HG02970 (cell line): ENCODE results near the gene RALY.

Experiments
- ATAC-seq: cut with Tn5 transposase; IDR thresholded peaks from one replicate; pipeline ENCODE4 v1.9.1; 2021; ENCODE audit warnings: mild to moderate bottlenecking, moderate library complexity, moderate number of reproducible peaks; ENCODE audit not compliant: unreplicated experiment, low FRiP score

RALY gene

DNA sequence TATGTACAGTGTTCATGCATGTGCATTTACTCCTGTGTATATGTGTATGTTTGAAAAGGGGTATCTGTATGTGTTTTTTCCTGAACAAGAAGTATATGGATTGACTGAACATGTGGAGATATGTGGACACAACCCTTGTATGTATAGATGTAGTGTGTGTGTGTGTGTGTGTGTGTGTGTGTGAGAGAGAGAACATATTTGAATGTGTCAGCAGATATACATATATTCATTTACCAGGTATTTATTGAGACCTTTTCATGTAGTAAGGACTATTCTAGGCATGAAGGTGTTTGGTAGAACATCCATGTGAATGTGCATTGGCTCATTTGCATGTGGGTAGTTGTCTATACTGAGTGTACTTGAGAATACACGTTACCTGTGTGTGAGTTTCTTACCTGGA lies 79.1 kb downstream of the RALY start:
- ATAC-seq, result no peak

DNA sequence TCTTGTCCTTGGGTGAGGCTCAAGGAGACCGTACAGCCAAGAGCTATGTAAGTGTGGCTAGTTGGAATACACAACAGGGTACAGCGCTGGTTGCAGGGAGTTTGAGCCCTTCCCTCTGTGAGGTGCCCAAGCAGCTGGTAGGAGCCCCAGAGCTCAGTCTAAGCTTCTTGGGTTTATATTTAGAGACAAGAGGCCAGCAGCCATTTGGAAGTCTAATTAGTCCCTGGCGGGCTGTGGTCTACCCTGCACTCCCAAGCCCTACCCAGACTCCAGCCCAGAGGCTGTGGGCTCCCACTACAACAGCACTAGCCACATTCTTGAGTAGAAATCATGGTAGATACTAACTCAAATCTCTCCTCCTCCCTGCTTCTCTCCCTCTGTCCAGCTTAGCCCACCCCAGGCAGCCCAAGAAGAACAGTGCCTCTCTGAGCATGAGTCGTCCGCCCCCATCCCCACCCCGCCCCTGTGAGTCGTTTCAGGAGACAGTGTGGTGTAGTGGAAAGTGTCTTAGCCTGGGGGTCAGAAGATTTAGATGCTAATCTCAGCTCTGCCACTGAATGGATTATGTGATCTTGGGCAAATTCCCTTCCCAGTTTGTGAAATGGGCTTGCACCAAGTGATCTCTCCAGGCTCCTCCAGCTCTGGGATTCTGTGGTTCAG lies 80.5 kb downstream of the RALY start:
- no peak for ATAC-seq

DNA sequence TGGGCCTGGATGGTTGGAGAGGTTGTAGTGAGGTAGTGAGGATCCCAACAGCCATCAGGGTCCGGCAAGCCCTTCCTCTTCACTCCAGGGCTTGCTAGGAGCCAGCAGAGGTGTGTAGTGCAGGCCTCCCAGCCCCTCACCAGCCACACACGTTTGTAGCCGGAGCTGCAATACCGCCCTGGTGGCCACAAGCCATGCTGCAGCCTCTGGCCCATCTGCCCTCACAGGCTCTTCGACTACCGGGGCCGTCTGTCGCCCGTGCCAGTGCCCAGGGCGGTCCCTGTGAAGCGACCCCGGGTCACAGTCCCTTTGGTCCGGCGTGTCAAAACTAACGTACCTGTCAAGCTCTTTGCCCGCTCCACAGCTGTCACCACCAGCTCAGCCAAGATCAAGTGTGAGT lies 81.9 kb downstream of the RALY start:
- no peak for ATAC-seq

DNA sequence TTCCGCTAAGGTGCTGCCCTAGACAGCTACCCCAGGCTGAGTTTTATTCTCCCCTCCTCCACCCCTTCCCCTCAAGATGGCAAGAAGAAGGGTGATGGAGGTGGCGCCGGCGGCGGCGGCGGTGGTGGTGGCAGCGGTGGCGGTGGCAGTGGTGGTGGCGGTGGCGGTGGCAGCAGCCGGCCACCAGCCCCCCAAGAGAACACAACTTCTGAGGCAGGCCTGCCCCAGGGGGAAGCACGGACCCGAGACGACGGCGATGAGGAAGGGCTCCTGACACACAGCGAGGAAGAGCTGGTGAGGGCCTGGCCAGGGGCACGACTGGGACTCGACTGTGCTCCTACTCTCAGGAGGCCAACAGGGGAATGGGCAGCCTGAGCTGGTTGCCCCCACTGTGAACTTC lies 83.2 kb downstream of the RALY start:
- ATAC-seq, result no peak

DNA sequence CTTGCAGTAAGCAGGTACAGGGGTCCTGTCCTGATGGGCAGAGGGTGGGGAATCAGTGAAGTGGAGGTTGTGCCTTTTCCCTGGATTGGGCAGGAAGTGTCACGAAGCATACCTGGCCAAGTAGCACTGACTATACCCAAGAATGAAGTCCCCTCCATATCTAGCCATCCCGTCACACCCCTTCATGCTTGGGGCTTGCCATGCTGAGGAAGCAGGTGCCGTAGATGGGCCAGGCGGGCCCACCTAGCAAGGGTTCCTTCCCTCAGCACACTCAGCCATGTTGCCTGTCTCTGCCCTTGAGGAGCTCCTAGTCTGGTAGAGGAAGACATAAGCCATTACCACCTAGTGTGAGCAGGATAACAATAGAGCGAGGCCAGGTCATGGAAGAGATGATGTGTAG lies 84.8 kb downstream of the RALY start:
- no peak for ATAC-seq

DNA sequence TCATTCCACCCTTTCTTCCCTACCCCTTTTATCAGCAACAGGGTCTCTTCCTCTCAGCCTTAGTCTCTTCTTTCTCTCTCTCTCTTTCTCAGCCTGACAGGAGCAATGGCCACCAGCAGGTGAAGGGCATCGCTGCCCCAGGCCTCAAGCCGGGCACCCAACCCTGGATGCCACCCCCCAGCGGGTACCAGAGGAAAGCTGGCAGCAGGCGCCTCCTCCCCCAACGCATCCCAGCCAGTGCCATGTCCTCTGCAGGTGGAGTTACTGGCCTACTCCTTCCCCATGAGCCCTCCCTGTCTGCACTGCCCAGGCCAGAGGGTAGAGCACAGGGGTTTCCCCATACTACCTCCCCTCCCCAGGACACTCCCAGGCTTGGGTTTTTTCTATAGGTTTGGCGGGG lies 86.1 kb downstream of the RALY start:
- no peak for ATAC-seq

DNA sequence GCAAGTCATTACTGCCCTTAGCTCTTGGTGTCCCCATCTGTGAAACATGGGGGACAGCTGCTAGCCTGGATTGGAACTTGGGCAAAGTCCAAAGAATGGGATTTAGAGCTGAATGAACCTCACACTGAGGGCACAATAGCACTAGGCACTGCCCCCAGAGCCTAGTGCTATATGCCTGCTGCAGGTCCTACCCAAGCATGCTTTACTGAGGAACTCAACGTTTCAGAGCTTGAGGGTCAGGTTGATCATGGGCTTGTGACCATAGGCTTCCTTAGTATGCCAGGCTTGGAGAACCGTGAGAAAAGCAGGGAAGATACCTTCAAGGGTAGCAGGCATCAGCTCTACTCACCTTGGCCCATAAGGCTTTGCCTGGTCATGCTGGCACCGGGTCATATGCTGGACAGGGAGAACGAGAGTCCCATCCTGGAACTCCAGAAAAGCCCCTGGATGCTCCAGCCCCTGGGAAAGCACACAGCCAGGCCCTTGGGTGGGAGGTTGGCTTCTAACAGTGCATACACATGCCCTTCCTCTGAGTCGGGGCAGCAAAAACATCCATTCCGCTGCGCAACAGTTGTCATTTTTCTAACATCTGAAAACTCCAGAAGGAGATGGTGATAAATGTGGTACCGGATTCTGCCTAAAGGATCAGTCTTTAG lies 88.6 kb downstream of the RALY start:
- no peak for ATAC-seq

DNA sequence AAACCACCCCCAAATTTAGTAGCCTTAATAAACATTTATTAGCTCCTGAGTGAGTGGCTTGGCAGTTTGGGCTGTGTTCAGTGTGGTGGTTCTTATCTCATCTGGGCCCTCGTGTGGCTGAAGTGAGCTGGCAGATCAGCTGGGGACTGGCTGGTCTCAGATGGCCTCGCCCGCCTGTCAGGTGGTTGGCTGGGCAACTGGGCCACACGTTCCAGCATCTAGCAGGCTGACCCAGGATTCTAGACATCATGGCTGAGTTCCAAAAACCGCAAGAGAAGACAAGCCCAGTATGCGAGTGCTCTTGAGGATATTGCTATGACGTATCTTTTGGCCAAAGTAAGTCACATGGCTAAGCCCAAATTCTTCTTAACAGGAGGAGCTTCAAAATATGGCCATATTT lies 89.4 kb downstream of the RALY start:
- no peak for ATAC-seq

DNA sequence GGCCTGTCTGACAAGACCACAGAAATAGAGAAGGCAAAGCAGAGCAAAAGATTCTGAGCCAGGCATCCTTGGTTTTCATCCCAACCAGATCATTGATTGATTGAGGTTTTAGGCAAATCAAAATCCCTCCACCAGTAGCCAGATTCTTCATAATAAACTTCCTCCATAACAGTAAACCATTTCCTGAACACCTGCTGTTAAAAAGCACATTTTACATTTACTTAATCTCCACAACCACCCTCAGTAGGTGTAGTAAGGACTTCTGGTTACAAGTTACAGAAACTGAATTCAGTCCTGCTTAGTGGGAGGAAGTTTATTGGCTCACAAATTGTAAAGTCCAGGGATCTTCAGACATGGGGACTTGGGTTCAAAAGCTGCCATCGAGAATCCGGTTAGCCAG lies 90.1 kb downstream of the RALY start:
- ATAC-seq, result no peak

DNA sequence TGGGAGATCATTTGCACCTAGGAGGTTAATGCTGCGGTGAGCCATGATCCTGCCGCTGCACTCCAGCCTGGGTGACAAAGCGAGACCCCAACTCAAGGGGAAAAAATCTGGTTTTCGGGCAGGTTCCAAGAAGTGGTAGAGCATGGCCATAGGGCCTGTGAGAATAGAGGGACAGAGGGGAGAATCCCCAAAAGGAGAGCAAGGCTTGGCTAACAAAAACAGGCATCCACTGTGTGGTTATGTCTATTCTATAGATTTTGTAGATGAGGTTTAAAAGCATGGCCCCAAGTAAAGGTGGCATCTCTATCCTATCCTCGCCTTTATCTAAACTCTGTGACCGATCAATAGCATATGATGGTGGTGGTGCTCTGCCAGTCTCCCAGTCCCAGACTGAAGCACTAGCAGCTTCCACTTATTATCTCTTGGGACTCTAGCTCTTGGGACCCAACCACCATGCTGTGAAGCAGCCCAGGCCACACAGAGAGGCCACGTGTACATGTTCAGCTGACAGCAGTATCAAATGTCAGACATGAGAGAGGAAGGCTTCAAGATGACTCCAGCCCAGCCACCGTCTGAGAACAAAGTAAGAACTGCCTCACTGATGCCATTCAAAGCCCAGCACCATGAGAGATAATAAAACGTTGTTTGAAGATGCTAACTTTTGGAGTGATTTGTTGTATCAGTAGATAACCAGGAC lies 90.7 kb downstream of the RALY start:
- ATAC-seq, result no peak

DNA sequence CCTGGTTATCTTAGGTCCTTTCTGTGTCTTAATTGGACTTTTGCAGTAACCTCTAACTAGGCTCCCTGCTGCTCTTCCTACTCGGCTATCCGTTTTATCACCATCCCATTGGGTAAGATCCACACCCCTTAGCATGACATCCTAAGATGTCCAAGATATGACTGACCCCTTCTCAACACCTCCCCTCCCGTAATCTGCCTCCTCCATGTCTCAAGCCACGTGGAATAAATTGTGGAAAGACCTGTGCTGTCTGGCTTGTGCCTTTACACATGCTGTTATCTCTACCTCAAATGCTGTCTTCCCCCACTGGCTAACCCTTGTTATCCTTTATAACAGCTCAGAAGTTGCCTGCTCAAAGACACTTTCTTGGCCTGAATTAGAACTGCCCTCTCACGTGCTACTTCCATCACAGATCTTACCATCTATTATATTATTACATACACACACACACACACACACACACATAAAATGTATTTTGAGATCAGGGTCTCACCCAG lies 91.9 kb downstream of the RALY start:
- no peak for ATAC-seq

DNA sequence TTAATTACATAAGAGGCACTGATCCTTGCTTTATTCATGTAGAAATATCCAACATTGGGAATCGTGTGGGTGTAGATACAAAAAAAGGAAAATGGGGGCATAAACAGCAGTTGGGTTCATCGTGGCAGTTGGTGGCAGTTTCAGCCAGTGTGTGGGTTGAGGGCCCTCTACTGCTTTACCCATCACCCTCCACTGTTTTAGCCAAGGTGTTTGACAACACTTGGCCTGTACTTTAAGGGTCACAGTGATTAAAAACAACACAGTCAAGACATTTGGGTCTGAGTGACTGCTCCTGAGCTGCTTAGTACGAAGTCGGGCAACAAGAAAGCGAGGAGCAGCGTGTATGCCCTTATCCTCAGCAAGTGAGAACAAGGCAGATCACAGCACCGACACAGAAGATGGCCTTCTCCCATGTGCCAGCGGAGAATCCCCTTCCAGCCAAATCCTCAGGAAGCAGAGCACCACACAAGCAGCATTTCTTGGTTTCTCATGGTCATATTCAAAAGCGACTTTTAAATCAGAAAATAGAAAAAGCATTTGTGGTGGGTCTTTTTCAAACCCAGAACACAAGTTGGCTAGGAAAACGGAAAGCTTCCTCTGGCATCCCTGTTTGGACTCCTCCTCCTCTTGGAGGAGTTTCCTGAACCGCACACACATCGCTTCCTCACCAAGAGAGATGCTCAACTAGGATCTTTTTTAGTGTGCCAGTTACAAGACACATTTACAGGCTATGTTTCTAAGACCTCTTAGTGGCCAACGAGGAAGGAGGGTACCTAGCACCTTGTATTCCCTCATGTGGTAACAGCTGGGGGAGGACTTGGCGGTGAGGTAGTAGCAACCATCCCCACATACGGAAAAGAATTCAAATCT lies 94.8 kb downstream of the RALY start:
- no peak for ATAC-seq

DNA sequence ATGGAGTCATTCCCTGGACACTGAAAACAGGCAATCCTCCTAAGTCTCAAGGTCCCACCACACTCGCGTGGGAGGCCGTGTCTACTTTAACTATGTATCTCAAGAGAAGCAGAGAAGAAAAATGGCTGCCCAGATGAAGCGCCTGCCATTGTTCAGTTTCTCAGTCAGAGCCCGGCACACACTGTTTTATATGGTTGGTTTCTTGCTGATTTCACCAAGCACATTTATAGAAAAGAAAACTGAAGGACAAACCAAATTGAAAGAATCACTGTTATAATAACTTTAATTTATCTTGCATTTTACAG lies 95.4 kb downstream of the RALY start:
- ATAC-seq, result no peak

DNA sequence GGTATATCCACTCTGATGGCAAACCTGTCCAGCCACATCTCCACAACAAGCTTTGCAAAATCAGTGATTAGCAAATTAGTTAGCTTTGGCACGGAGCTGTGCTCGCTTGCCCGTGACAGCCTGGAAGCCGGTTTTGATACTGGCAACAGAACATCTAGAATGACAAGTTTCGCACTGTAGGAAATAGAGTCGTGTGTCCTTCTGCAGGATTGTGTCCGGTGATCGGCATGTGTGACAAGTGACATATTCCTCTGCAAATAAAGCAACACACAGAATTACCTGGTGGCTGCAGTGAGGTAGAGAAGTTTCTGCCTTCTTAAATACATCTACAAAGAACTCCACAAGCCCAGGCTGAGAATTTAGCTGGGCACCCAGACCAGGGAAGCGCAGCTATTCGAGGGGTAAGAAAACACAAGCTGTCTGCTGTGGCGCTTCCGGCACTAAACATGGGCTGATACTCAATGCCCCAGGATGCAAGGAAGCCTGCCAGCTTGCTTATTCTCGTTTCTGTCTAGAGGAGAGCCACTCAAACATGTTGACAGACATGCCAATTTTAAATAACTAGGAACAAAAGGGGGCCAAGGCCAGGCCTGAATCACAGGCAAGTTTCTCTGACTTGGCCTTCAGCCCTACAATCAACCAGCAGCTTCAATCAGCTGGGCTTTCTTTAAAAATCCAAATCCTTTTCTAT lies 96.1 kb downstream of the RALY start:
- no peak for ATAC-seq

DNA sequence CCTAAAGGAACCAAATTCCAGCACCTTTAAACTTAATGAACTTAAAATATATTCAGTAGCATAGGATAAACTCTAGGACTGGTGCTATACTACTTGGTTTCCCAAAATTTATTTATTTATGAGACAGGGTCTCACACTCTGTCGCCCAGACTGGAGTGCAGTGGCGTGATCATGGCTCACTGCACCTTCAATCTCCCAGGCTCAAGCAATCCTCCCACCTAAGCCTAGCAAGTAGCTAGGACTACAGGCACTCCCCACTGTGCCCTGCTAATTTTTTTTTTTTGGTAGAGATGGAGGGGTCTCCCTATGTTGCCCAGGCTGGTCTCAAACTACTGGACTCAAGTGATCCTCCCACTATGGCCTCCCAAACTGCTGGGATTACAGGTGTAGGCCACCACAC lies 96.9 kb downstream of the RALY start:
- ATAC-seq, result no peak

DNA sequence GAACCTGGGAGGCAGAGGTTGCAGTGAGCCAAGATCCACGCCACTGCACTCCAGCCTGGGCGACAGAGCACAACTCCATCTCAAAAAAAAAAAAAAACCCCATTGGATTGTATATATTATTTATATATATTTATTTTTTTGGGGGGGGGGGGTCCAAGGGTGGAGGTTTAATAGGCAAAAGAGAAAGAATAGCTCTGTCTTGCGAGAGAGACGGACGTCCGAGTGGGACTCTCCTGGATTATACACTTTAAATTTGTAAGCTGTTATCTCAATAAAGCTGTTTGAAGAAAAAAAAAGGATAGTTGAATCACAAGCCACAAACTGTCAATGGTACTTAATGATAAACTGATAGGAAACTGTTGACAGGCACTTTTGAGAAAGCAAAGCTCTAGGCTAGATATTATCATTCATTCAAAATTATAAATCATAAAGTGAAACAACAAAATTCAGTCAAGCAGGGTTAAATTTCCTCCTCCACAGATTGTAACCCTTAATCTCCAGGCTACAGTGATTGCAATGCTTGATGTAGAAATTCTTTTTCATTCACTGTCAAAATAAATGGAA lies 98.0 kb downstream of the RALY start:
- ATAC-seq, result no peak

DNA sequence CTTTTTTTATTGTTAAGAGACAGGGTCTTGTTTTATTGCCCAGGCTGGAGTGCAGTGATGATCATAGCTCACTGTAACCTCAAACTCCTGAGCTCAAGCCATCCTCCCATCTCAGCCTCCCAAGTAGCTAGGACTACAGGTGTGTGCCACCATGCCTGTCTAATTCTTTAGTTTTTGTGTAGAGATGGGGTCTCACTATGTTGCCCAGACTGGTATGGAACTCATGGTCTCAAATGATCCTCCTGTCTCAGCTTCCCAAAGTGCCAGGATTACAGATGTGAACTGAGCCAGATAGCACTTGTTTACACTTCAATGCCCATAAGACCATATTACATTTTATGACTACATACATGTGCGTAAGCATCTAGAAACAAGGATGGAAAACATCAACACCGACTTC lies 100.2 kb downstream of the RALY start:
- no peak for ATAC-seq

DNA sequence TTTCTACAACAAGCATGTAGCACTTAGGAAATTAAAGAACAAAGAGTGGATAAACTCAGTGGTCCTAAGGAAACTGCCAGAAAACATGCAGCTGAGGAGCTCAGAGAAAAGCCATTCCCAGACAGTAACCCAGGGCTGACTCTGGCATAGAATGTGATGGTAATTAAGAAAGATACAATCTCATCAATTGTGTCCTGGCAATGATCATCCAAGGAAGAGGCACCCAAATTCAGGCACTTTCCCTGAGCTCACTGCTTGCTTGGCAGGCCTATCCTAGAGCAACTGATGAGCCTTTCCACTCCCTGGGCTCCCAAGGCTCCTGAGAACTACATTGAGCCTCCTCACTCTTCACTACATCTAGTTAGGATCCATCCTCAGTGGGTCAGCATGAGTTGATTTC lies 102.1 kb downstream of the RALY start:
- no peak for ATAC-seq

DNA sequence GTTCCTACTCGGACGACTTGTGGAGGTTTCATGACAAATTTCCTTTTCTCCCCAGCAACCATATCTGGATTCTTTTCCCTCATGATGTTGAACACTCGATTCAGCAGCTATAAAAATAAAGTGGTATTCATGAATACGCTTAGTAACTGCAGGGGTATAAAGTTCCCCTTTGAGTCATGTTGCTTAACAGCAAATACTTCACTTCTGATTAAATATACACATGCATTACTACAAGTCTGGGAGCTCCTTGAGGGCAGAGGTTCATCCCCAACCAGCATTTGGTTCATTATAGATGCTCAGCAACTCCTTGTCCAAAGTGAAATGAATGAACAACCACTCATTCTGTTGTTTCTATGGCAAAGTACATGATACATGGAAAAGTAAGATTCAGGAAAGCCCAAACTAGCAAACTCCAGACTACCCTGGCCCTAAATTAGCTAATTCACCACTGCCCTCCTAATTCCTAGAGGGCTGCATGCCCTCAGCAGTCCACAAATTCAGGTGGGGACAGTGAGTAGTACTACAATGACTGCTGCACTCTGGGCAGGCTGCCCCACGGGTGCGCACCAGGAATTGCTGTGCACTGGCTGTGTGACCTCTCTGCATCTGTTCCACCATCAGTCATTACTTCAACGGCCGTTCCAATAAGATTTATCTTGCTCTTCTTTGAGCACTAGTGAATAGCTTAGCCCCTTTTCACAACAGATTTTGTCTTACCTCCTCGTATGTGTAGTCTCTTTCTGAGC lies 103.2 kb downstream of the RALY start:
- ATAC-seq, result no peak
